SK-MEL-5 (cell line): ENCODE measurements around the gene KLK1. TPM values are rescaled to one million over a fixed set of nuclear protein-coding genes. Genes with fewer than 3 reads are reported as not detected.

Experiments
- DNase-seq: peaks from one replicate; pipeline ENCODE4 v3.0.0-alpha.2; 2016; ENCODE audit warnings: low read depth, low spot score
- in situ Hi-C: cut with HindIII; loops from 2 replicates; pipeline ENCODE4 v1.10.0; 2016; ENCODE audit warnings: low sequenced_read_pairs, high pct_unique_total_duplicates, low pct_unique_long_range_greater_than_20kb
- polyA plus RNA-seq, 2 experiments: library from polyadenylated mRNA; depleted of rRNA; stranded (reverse); fragments of >200 nt; gene quantifications; 2 replicates each; pipeline ENCODE4 v1.2.3, GENCODE V29; 2015
- total RNA-seq: library from RNA; depleted of rRNA; stranded (reverse); fragments of >200 nt; shearing (Covaris generic); gene quantifications from 2 replicates; pipeline ENCODE4 v1.2.3, GENCODE V29; 2014; rRNA removed

KLK1 gene
- not detected in 2 replicates for total RNA-seq
- polyA plus RNA-seq (2015; cell fraction: cytosol; rRNA removed) = 0.56 and 2.8 TPM in 2 replicates
- 0.91 and 2.6 TPM in 2 replicates for polyA plus RNA-seq (2015; cell fraction: nucleus; rRNA removed)

- no peak for DNase-seq
- in situ Hi-C loops = no loop called here
Measured at GRCh38 chr19:50823389-50824042, at the start of gene KLK1. Gene KLK1, minus strand, starts transcription at chr19:50823787. Its CDS starts 39 bp downstream, at chr19:50823748.

GRCh38 chr19:50873056-50873455 lies 49.5 kb upstream of the KLK1 start, which contains the start of gene KLK2:
Gene KLK2, plus strand, starts transcription at chr19:50873439. Its CDS starts 35 bp downstream, at chr19:50873474.
- DNase-seq = no peak
- in situ Hi-C loops = no loop called here

GRCh38 chr19:50870417-50871089 lies 47.0 kb upstream of the KLK1 start:
- in situ Hi-C loops = no loop called here

GRCh38 chr19:50869479-50869878 lies 45.9 kb upstream of the KLK1 start:
- in situ Hi-C loops = no loop called here
- no peak for DNase-seq

More at GRCh38 chr19:50870417-50871089, 47.0 kb upstream of the KLK1 start:
- DNase-seq = peak; percentile 93

GRCh38 chr19:50861496-50862286 lies 38.1 kb upstream of the KLK1 start:
- in situ Hi-C loops = no loop called here
- no peak for DNase-seq

- DNase-seq = no peak
- in situ Hi-C loops = no loop called here
Measured at GRCh38 chr19:50861010-50861409, 37.4 kb upstream of the KLK1 start.

- in situ Hi-C loops = no loop called here
- no peak for DNase-seq
Measured at GRCh38 chr19:50859849-50860248, 36.3 kb upstream of the KLK1 start.

GRCh38 chr19:50858886-50859285 lies 35.3 kb upstream of the KLK1 start:
- no peak for DNase-seq
- in situ Hi-C loops = no loop called here

- DNase-seq = no peak
- in situ Hi-C loops = no loop called here
Measured at GRCh38 chr19:50857366-50857765, 33.8 kb upstream of the KLK1 start.

- DNase-seq = no peak
- in situ Hi-C loops = no loop called here
Measured at GRCh38 chr19:50854636-50855410, 31.2 kb upstream of the KLK1 start, which contains the start of gene KLK3. Gene KLK3, plus strand, starts transcription at chr19:50854915. Its CDS starts 41 bp downstream, at chr19:50854956.

GRCh38 chr19:50851620-50852019 lies 28.0 kb upstream of the KLK1 start:
- no peak for DNase-seq
- in situ Hi-C loops = no loop called here

GRCh38 chr19:50850738-50851137 lies 27.2 kb upstream of the KLK1 start:
- DNase-seq = no peak
- in situ Hi-C loops = no loop called here

GRCh38 chr19:50844296-50844935 lies 20.8 kb upstream of the KLK1 start:
- in situ Hi-C loops = no loop called here

GRCh38 chr19:50843701-50844221 lies 20.2 kb upstream of the KLK1 start:
- no peak for DNase-seq
- in situ Hi-C loops = no loop called here

More at GRCh38 chr19:50844296-50844935, 20.8 kb upstream of the KLK1 start:
- DNase-seq = no peak

- in situ Hi-C loops = no loop called here
- no peak for DNase-seq
Measured at GRCh38 chr19:50843205-50843604, 19.6 kb upstream of the KLK1 start.

GRCh38 chr19:50842130-50842529 lies 18.5 kb upstream of the KLK1 start:
- in situ Hi-C loops = no loop called here
- no peak for DNase-seq
